ENCODE data around the gene XPNPEP2. TPM values are rescaled to one million over a fixed set of nuclear protein-coding genes. Genes with fewer than 3 reads are reported as not detected.

XPNPEP2 gene
- total and polyA plus RNA-seq, 8 donors = 2.6 to 11.0 (median 7.1) TPM

DNA sequence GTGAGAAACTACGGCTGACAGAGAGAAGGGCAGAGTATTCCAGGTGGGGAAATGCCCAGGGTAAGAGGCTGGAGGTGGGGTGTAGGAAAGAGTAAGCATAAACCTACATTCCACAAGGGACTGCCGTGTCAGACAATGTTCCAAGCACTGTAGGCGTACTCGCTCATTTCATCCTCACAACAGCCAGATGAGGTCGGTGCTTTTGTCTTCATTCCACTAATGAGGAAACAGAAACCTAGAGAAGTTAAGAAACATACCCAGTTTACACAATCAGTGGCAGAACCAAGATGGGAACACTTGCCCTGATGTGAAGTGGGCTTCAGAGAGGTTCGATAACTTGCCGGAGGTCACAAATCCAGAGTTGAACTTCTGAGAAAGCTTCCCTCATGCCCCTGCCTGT is 45.6 kb downstream of the XPNPEP2 start:
- Histone ChIP-seq H3K36me3 (peaks cover 0 to 13% of the 10 kb centered on the region in 2 donors), H3K27ac (peak overlapping the region in 1 of 2 donors; percentile 33), H3K4me1 (peaks cover 0 to 4% of the 10 kb centered on the region in 2 donors), H3K27me3 (no peaks in the 10 kb centered on the region), H3K9me3 (no peaks in the 10 kb centered on the region), H3K4me3 (peak overlapping the region in 1 of 2 donors; percentile 56)
- no peak for DNase-seq
- ATAC-seq = no peak
- intact Hi-C loops (cut with DNase I) = no loop called here
- TF ChIP-seq, protein P1, sequence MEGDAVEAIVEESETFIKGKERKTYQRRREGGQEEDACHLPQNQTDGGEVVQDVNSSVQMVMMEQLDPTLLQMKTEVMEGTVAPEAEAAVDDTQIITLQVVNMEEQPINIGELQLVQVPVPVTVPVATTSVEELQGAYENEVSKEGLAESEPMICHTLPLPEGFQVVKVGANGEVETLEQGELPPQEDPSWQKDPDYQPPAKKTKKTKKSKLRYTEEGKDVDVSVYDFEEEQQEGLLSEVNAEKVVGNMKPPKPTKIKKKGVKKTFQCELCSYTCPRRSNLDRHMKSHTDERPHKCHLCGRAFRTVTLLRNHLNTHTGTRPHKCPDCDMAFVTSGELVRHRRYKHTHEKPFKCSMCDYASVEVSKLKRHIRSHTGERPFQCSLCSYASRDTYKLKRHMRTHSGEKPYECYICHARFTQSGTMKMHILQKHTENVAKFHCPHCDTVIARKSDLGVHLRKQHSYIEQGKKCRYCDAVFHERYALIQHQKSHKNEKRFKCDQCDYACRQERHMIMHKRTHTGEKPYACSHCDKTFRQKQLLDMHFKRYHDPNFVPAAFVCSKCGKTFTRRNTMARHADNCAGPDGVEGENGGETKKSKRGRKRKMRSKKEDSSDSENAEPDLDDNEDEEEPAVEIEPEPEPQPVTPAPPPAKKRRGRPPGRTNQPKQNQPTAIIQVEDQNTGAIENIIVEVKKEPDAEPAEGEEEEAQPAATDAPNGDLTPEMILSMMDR (IDR thresholded peaks at IDR 0.05) = no peak

DNA sequence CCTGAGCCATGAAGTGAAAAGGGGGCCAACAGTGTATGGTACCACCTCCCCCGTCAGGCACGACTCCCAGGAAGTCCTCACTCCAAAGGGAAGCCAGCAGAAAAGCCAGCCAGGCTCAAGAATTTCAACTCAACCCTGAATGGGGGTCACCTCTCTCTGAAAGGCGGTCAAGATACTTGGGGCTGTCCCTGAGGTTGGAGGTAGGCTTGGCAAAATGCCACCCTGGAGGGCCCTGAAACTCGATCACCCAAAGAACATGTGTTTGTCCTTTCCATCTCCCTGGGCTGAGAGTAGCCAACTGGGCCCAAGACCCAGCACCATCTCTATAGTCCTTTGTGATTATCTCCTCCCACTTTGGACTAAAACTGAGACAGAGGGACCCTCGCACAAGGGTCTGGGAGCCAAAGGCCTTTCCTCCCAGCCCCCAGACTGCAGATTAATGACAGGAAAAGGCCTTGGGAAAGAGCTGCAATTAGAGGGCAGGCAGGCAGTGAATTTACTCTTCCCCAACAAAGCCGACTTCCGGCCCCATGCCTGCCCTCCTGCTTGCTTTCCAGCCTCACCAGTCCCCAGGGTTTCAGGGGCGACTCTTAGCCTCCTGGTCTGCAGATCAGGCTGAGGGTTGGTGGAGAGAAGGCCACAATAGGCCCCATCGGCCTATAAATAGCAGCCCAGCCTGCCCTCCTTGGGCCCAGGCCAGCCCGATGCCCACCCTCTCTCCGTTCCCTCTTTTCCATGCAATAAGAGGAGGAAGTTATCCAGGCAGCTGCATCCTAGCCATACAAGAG is 46.6 kb downstream of the XPNPEP2 start:
- DNase-seq (no peak), ATAC-seq (no peak)
- TF ChIP-seq, protein P1 (IDR thresholded peaks at IDR 0.05) = no peak
- Histone ChIP-seq H3K27ac (no peak overlapping the region), H3K27me3 (no peaks in the 10 kb centered on the region), H3K9me3 (no peaks in the 10 kb centered on the region), H3K4me3 (peak overlapping the region in 1 of 2 donors; percentile 16), H3K4me1 (peaks cover 0 to 4% of the 10 kb centered on the region in 2 donors), H3K36me3 (peaks cover 0 to 21% of the 10 kb centered on the region in 2 donors)
- intact Hi-C loops (cut with DNase I) = no loop called here

DNA sequence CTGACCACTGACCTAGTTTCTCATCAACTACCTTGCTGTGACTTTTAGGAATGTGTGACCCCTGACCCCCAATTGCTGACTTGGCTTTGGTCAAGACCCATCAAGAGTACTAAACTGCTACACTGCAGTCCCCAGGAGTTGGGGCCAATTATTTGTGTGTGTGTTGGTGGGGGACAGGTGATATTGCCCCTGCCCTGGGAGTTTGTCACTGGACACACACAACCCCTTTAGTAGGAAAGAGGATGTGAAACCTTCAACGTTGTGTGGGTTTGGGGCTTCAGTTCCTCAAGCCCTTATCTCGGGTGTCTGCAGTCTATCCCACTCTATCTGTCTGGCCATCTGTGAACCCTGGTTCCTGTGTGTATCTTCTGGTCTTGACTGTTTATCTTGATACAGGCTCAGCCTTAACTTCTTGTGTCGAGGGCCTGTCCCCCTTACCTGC is 47.5 kb downstream of the XPNPEP2 start:
- ATAC-seq = no peak
- Histone ChIP-seq H3K4me3 (no peak overlapping the region), H3K36me3 (peaks cover 0 to 30% of the 10 kb centered on the region in 2 donors), H3K9me3 (no peaks in the 10 kb centered on the region), H3K27ac (no peak overlapping the region), H3K27me3 (no peaks in the 10 kb centered on the region), H3K4me1 (peaks cover 0 to 4% of the 10 kb centered on the region in 2 donors)
- TF ChIP-seq, protein P1 (IDR thresholded peaks at IDR 0.05) = no peak
- intact Hi-C loops (cut with DNase I) = no loop called here
- no peak for DNase-seq

DNA sequence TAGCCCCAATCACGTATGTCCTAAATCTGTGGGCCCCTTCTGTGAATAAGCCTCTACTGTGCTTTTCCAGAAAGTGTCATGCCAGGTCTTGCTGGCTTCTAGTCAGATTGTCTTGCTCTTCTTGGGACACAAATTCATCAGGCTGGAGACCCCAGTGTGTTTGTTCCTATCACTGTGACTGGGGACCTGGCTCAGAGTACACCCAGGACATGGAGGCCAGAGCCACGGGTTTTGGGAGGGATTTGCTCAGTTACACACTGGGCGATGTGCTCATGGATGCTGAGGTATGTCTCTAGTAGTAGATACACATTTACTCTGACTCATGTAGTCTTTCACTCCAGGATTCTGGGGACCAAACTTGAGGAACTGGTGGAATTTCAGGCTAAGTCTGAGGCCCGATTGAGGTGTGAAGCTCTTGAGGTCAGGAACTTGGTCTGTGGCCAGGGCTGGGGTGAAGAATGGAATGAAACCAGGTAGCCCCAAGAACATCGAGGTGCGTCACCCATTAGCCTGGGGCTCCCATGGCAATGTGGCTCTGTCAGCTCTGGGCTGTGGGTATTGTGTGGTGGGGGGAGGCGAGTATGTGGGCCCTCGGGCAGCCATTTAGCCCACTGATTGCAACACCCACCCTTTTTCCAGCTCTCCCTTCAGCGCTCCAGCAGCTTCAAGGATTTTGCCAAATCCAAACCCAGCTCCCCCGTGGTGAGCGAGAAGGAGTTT is 48.7 kb downstream of the XPNPEP2 start:
- Histone ChIP-seq H3K4me1 (peaks cover 0 to 4% of the 10 kb centered on the region in 2 donors), H3K27ac (no peak overlapping the region), H3K9me3 (no peaks in the 10 kb centered on the region), H3K36me3 (peaks cover 0 to 43% of the 10 kb centered on the region in 2 donors), H3K4me3 (no peak overlapping the region), H3K27me3 (no peaks in the 10 kb centered on the region)
- intact Hi-C loops (cut with DNase I) = no loop called here
- no peak for ATAC-seq
- TF ChIP-seq, protein P1 (IDR thresholded peaks at IDR 0.05) = no peak
- DNase-seq = no peak

DNA sequence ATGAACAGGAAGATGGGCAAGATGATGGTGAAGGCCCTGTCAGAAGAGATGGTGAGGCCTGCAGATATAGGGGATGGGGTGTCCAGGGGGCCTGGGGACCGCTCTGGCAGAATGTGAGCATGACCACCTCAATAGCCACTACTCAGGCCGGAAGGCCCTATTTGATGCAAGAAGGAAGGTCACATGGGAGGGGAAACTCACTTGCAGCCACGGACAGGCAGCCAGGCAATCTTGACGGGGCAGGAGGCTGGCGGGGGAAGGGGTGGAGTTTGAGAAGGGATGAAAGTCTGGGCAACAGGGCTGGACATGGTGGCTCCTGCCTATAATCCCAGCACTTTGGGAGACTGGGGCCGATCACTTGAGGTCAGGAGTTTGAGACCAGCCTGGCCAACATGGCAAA is 49.7 kb downstream of the XPNPEP2 start:
- ATAC-seq (no peak), DNase-seq (no peak)
- H3K9me3 ChIP-seq = no peaks in the 10 kb centered on the region
- H3K4me1 ChIP-seq = peaks cover 0 to 4% of the 10 kb centered on the region in 2 donors
- H3K27me3 ChIP-seq = no peaks in the 10 kb centered on the region
- no peak overlapping the region for H3K27ac ChIP-seq
- peaks cover 0 to 53% of the 10 kb centered on the region in 2 donors for H3K36me3 ChIP-seq
- TF ChIP-seq, protein P1 (IDR thresholded peaks at IDR 0.05) = no peak
- intact Hi-C loops (cut with DNase I) = no loop called here
- H3K4me3 ChIP-seq = no peak overlapping the region
